GM19238 (cell line): ENCODE data around the gene IFT52.

ENCODE experiments used
- DNase-seq: peaks from one replicate; pipeline ENCODE4 v3.0.0; 2011; ENCODE audit warnings: low spot score; ENCODE audit not compliant: insufficient read length

IFT52 gene

DNA sequence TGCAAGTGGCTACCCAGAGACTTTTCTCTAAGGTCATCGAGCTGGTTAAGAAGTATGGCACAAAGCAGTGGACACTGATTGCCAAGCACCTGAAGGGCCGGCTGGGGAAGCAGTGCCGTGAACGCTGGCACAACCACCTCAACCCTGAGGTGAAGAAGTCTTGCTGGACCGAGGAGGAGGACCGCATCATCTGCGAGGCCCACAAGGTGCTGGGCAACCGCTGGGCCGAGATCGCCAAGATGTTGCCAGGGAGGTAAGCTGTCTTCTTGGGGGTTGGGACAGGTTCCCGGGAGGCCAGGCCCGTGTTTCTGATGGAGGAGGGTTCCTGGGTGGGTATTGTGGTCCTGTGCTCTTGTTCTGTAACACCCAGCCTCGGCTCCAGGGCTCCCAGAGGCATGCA lies 96.1 kb downstream of the IFT52 start:
- no peak for DNase-seq

DNA sequence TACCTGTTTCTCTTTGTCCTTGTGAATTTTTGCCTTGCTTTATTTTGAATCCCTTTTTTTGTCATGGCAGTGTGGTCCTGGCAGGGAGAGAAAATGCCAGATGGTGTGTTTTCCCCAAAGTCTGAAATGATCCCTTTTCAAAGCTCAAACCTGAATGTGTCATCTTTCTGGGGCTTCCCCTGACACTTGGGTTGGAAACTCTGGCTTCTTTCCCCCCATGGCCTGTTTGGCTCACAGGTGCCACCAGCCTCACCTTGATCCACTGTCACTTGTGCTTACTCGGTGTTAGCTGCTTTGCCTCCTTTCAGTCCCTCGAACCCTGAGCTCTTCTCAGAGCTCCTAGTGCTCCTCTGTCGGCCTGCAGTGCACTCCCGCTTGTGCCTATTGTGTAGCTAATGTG lies 98.4 kb downstream of the IFT52 start:
- DNase-seq, result no peak

DNA sequence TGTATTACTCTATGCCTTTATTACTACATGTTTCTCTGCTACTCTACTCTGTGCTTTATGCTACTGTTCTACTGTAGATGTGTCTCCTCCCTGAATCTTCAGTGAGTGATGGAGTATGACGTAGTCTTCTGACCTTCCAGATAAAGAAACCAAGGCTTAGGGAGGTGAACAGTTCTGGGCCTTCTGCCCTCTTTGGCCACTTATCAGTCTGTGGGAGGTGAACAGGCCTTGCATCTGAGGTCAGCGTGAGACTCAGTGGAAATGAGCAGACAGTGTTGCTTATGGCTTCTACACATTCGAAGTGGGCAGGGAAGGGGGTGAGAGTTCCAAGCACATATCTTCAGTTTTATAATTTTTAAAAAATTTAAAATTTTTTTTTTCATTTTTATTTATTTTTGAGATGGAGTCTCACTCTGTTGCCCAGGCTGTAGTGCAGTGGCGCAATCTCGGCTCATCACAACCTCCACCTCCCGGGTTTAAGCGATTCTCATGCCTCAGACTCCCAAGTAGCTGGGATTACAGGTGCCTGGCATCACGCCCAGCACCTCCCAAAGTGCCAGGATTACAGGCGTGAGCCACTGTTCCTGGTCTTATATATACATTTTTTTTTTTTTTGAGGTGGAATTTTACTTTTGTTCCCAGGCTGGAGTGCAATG lies 100.3 kb downstream of the IFT52 start:
- DNase-seq, result no peak

DNA sequence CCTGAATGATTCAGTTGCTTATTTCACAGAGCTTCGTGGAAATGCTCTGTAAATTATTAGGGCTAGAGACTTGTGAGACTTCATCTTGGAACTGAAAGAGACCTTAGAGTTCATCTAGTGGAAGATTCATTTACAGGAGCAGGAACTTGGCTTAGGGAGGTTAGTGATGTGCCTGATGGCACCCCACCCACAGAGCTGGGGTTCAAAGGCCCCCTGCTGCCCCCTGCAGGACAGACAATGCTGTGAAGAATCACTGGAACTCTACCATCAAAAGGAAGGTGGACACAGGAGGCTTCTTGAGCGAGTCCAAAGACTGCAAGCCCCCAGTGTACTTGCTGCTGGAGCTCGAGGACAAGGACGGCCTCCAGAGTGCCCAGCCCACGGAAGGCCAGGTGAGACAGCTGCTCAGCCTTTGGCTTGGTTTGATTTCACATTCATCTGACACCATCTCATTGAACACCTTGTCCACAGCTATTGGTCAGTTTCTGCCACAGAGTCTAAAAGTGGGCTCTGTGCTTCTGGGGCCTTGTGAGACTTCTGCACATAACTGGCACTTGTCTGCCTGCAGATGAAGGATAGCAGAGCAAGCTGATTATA lies 101.3 kb downstream of the IFT52 start:
- DNase-seq, result no peak

DNA sequence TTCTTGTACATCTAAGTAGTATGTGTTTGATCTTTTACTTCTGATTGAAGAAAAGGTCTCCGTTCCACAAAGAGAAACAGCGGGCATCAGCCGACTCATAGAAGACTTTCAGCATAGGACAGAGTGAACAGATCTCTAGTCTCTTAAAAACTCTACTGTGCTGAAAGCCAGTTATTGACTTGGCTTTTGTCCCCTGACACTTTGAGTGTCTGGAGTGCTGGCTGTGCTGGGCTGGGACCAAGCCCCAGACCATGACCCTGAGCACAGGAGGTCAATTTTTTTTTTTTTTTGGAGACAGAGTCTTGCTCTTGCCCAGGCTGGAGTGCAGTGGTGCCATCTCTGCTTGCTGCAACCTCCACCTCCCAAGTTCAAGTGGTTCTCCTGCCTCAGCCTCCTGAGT lies 104.0 kb downstream of the IFT52 start:
- DNase-seq, result no peak

DNA sequence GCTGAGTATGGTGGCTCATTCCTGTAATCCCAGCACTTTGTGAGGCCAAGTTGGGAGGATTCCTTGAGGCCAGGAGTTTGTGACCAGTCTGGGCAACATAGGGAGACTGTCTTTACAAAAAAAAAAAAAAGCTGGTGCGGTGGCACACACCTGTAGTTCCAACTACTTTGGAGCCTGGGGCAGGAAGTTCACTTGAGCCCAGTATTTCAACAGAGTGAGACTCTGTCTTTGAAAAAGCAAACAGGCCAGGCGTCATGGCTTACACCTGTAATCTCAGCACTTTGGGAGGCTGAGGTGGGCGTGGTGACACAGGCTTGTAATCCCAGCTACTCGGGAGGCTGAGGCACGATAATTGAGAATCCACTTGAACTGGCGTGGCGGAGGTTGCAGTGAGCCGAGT lies 104.8 kb downstream of the IFT52 start:
- DNase-seq, result no peak
